Endothelial cell of umbilical vein (primary cell): ENCODE results near the gene SULT1A2. TPM values are rescaled to one million over a fixed set of nuclear protein-coding genes. Genes with fewer than 3 reads are reported as not detected.

Source experiments
- polyA plus RNA-seq, 4 experiments: library from polyadenylated mRNA; depleted of rRNA in 3 of 4; stranded (reverse) in 3 of 4; unstranded in 1 of 4; fragments of >200 nt; gene quantifications; 2 replicates each; pipeline versions ENCODE4 v1.2.1 to v1.2.3, GENCODE V29; 2011 to 2012; ENCODE audit warnings: missing spikeins in 1 of 4
- total RNA-seq: library from RNA; stranded (reverse); gene quantifications from 2 replicates; pipeline ENCODE4 v1.2.3, GENCODE V29; 2021

The SULT1A2 gene
- total and polyA plus RNA-seq, 2 donors (not counting 3 experiments of a cell fraction or from before 2014, with no cell fraction given): not detected

Other genes starting within 250 kb of the SULT1A2 start
- gene NPIPB6, start 233.5 kb downstream of the SULT1A2 start, total RNA-seq: 1.1 and 5.0 TPM in 2 replicates
- not detected in 2 replicates for gene NPIPB6, start 233.5 kb downstream of the SULT1A2 start, polyA plus RNA-seq
- gene EIF3CL, start 193.2 kb downstream of the SULT1A2 start, total RNA-seq: 14.7 and 52.1 TPM in 2 replicates
- 137 and 188 TPM in 2 replicates for gene EIF3CL, start 193.2 kb downstream of the SULT1A2 start, polyA plus RNA-seq
- gene NPIPB7, start 124.7 kb downstream of the SULT1A2 start, total RNA-seq: not detected in 2 replicates
- gene NPIPB7, start 124.7 kb downstream of the SULT1A2 start, polyA plus RNA-seq: 0.06 and 0.08 TPM in 2 replicates
- 33.1 and 40.2 TPM in 2 replicates for gene CLN3, start 105.0 kb downstream of the SULT1A2 start, total RNA-seq
- 75.7 and 76.1 TPM in 2 replicates for gene CLN3, start 105.0 kb downstream of the SULT1A2 start, polyA plus RNA-seq
- gene APOBR, start 102.4 kb downstream of the SULT1A2 start, total RNA-seq: not detected in 2 replicates
- gene APOBR, start 102.4 kb downstream of the SULT1A2 start, polyA plus RNA-seq: not detected in 2 replicates
- gene IL27, start 90.2 kb downstream of the SULT1A2 start, total RNA-seq: not detected in 2 replicates
- not detected in 2 replicates for gene IL27, start 90.2 kb downstream of the SULT1A2 start, polyA plus RNA-seq
- gene NUPR1, start 58.1 kb downstream of the SULT1A2 start, total RNA-seq: 1.8 and 4.9 TPM in 2 replicates
- 1.2 and 1.8 TPM in 2 replicates for gene NUPR1, start 58.1 kb downstream of the SULT1A2 start, polyA plus RNA-seq
- 12.0 and 17.6 TPM in 2 replicates for gene SGF29, start 43.1 kb downstream of the SULT1A2 start, total RNA-seq
- 3.4 and 3.6 TPM in 2 replicates for gene SGF29, start 43.1 kb downstream of the SULT1A2 start, polyA plus RNA-seq
- gene SULT1A1, start 13.0 kb upstream of the SULT1A2 start, total RNA-seq: 0.62 and 0.77 TPM in 2 replicates
- gene SULT1A1, start 13.0 kb upstream of the SULT1A2 start, polyA plus RNA-seq: 0.65 and 0.90 TPM in 2 replicates
- 0.90 TPM in 1 of 2 replicates, not detected in the other for gene NPIPB8, start 41.0 kb upstream of the SULT1A2 start, total RNA-seq
- gene NPIPB8, start 41.0 kb upstream of the SULT1A2 start, polyA plus RNA-seq: 0.11 TPM in 1 of 2 replicates, not detected in the other
- gene EIF3C, start 114.4 kb upstream of the SULT1A2 start, total RNA-seq: 669 and 744 TPM in 2 replicates
- gene EIF3C, start 114.4 kb upstream of the SULT1A2 start, polyA plus RNA-seq: 417 and 524 TPM in 2 replicates
- 1.7 TPM in 1 of 2 replicates, not detected in the other for gene NPIPB9, start 154.7 kb upstream of the SULT1A2 start, total RNA-seq
- 0.29 and 0.36 TPM in 2 replicates for gene NPIPB9, start 154.7 kb upstream of the SULT1A2 start, polyA plus RNA-seq
- 198 and 208 TPM in 2 replicates for gene ATXN2L, start 225.9 kb upstream of the SULT1A2 start, total RNA-seq
- 59.0 and 64.8 TPM in 2 replicates for gene ATXN2L, start 225.9 kb upstream of the SULT1A2 start, polyA plus RNA-seq
- 186 and 190 TPM in 2 replicates for gene TUFM, start 249.3 kb upstream of the SULT1A2 start, total RNA-seq
- 227 TPM in 2 replicates for gene TUFM, start 249.3 kb upstream of the SULT1A2 start, polyA plus RNA-seq